Activated CD4-positive, alpha-beta T cell treated with anti-CD3 and anti-CD28 coated beads for 1 hour (primary cell): ENCODE results near the gene OMP.

Experiments used
- DNase-seq: peaks from one replicate; pipeline ENCODE4 v3.0.0-alpha.2; 2020

OMP gene

DNA sequence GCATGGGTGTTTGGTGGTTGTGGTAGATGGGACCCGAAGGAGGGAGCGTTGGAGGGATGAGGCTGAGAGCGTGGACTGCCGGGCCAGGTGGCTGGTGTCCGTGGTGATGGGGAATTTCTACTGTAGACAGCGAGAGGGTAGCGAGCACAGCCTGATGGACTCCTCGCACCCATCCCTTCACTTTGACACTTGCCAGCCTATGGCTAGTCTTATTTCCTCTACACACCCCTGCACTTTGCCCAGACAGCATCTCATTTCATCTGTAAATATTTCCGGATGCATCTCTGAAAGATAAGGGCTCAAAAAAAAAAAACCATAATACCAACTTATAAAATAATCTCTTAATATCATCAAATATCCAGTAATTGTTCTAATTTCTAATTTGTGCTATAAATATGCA is 5.8 kb downstream of the OMP start:
- no peak for DNase-seq

DNA sequence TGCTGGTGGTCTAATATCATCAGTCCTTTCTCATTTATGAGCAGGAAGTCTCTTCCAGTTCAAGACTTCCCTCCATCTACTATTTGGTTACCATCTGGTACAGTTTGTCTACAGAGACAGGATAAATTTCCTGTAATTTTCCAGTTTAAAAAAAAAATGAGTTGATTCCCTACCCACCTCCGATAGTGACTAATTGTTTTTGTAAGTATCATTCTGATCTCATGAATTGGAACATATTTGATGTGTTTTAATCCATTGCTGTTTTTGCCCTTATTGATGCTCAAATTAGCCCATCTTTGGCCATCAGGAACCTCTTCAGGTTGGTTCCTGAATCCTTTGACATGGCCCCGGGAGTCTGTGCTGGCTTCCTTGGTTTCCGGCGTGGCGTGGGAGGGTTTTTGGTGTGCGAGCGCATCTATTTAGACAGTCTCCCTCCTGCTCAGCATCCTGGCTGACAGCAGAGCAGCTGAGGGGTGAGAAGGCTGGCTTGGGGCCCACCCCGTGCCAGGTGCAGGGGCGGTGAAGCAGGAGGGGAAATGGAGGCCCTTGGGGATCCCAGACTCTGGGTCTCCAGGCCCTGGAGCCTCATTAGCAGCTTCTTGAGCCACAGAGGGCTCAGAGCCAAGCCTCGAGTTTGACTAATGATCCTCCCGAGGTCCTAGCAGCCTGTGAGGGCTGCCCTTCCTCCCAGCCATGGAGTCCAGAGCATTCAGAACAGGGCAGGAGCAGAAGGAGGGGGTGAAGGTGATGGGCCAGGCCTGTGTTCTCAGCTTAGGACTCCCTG is 6.8 kb downstream of the OMP start:
- no peak for DNase-seq

DNA sequence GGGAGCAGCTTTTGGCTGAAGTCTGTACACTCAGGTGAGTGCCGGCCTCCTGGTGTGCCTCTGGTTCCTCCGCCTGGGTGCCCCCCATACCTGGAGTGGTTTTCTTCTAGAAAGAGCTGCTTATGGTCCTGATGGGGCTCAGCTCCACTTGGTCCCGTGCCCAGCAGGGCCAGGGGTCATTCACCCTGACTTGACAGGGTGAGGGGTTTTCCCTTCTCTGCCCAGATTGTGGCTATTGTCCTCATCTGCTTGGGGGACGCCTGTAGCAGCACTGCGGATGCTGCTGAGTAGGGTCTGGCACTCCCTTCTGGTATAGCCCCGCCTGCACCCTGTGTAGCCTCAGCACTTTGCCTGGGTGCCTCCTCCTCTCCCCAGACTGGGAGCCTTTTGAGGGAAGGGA is 8.2 kb downstream of the OMP start:
- no peak for DNase-seq

DNA sequence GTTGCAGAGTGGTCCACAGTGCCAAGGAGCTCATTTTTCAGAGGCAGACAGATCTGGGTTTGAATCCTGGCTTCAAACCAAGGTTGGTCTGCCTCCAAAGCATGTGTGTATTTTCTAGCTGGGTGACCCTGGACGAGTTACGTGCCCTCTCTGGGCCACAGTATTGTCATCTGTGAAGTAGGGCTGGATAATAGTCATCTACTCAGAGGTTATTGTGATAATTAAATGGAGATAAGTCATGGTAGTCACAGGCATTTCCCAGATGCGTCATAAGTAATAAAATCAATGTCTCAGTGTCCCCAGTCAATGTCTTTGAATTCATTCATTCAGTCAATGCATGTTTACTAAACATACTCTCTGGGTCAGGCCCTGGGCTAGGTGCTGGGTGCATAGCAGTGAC is 8.6 kb downstream of the OMP start:
- no peak for DNase-seq

DNA sequence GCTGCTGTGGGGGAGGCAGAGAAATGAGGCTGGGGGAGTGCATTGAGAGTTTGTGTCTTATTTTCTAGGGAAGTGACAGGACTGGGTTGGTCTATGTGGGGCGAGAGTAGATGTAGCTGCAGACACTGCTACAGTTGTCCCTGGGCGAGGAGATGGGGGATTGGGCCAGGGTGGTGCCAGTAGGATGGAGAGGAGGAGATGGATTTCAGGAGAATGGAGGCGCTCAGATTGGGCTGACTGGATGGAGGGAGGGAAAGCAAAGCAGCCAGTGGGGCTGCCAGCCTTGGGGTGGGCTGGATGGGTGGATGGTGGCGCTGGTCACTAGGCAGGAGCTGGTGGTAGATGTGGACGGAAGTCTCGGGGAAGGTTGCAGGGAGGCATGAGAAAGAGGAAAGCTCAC is 9.3 kb downstream of the OMP start:
- no peak for DNase-seq

DNA sequence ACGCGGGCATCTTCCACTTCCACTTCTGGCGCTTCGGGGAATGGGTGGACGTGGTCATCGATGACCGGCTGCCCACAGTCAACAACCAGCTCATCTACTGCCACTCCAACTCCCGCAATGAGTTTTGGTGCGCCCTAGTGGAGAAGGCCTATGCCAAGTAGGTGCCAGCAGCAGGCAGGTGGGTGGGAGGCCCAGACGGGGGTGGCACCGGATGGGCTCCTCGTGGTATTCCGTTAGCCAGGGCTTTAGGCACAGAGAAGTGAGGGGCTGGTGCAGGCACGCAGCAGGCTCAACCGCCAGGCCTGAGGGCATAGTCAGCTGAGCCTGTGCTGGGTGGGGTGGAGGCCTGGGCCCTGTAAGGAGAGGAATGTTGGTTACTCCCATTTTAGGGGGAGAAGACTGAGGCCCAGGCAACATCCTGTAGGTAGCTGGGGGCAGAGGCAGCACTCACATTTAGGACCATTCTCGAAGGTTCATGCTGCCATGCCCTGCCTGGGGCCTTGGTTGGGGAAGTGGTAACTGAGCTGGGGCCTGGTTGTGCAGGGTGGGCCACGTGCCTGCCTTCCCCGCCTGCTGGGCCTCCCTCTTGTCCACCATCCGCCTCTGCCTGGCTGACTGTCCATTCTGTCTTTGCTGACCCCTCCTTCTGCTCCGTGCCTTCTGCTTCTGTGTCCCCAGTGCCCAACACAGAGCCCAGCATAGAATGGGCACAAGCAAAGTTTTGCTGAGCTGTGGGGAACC is 10.2 kb downstream of the OMP start:
- DNase-seq, result no peak

DNA sequence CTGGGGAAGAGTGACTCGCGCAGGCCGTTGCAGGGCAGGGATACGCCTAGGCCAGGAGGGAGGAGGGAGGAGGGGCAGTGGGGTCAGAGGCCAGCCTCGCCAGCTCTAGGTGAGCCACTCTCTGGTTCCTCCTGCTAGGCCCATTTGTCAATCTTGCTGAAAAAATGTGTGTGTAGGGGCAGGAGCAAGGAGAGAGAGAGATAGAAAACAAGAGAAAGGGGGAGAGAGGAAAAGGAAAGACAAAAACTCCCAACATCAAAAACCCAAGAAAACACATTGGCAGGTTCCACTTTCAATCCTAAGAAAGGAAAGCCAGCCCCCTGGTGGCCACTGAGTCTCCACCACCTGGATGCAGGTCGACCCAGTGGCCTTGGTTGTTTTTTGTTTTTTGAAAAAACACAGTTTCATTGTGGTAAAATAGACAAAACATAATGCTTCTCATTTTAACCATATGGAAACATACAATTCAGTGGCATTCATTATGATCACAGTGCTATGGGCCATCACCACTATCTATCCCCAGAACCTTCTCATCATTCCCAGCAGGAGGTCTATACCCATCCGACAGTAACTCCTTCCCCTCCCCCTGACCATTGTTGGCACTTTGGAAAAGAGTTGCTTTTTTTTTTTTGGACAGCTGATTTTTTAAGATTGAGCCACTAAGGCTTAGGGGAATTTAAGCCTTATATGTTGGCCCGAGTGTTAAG is 10.9 kb downstream of the OMP start:
- DNase-seq, result no peak

DNA sequence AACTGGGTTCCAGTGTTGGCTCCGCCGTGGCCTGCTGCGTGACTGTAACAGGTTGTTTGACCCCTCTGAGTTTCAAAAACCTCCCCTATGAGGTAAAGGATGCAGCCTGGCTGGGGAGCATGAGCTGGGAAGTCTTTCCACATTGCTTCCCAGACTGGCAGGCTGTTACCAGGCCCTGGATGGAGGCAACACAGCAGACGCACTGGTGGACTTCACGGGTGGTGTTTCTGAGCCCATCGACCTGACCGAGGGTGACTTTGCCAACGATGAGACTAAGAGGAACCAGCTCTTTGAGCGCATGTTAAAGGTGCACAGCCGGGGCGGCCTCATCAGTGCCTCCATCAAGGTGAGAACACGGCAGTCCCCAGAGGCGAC is 11.4 kb downstream of the OMP start:
- no peak for DNase-seq

DNA sequence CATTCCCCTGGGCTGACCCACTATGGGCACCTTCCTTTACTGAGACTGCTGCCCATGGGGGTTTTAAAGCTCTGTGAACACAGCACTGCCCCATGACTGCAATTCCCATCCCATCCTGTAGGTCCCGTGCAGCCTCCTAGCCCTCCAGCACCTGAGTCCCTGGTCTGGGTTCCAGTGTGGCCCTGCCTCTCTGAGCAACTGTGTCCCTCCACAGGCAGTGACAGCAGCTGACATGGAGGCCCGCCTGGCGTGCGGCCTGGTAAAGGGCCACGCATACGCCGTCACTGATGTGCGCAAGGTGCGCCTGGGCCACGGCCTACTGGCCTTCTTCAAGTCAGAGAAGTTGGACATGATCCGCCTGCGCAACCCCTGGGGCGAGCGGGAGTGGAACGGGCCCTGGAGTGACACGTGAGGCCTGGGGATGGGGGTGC is 12.6 kb downstream of the OMP start:
- DNase-seq, result no peak

DNA sequence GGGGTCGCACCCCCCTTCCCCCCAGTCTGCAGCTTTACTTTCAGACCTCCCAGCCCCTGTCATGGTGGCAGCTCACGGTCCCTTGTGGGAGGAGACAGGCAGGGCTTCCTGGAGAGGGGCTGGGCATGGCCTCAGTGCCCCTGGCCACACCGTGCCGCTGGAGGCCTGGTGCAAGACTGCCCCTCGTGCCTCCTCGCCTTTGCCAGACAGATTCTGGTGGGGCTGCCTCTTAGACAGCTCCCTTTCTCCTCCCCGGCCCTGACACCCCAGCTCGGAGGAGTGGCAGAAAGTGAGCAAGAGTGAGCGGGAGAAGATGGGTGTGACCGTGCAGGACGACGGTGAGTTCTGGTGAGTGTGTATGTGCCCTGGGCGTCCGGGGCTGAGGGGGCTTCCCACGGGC is 13.3 kb downstream of the OMP start:
- no peak for DNase-seq

DNA sequence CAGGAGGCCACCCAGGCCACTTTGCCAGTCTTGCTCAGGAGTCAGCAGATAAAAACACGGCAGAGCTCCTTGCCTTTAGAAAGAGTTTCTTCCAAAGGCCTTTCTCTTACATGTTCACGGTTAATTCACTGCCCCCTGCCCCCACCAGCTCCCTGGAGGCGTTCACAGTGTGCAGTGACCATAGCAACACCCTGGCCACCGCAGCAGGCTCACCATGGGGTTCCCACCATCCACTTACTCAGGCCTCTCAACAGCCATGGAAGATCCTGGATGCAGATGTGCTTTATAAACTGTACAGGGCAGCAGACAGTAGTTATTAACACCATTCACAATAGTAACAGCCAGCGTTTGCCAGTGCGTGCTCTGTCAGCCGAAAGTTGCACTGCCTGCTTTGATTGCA is 14.9 kb downstream of the OMP start:
- DNase-seq, result no peak

DNA sequence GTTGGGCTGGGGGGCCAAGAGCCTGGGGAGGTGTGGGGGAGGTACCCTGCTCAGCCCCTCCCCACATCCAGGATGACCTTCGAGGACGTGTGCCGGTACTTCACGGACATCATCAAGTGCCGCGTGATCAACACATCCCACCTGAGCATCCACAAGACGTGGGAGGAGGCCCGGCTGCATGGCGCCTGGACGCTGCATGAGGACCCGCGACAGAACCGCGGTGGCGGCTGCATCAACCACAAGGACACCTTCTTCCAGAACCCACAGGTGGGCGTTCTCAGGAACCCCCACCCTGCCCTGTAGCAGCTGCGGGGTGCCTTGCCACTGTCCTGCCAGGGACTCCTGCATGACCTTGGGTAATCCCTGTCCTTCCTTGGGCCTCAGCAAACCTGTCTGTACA is 15.4 kb downstream of the OMP start:
- no peak for DNase-seq

DNA sequence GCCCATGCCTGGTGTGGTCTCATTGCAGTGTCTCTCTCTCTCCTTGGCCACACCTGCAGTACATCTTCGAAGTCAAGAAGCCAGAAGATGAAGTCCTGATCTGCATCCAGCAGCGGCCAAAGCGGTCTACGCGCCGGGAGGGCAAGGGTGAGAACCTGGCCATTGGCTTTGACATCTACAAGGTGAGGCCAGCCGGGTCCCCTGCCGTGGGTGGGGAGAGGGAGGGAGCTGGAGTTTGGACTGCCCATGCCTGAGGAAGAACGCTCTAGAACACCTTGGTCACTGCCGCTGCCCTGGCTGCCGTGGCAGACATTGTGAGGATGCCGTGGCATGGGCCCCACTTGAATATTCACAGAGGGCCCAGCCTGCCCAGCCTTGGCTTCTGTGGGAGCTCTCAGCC is 16.3 kb downstream of the OMP start:
- DNase-seq, result no peak

DNA sequence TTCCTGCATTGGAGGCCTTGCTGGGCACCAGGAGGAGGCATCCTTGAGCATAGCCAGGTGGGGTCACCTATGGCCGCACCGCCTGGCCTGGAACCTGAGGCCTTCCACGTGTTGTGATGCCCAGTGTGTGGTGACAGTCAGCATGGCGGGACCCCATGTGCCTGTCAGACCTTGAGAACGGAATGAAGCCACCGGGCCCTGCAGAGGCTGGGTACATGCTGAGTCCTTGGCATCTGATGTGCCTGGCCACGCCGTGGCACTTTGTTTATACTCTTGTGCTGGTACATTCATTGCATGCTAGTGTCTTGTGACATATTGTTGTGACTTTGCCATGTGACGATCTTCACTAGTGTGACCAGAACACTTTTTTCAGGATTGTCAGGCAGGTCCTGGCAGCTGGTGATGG is 16.9 kb downstream of the OMP start:
- DNase-seq, result no peak

DNA sequence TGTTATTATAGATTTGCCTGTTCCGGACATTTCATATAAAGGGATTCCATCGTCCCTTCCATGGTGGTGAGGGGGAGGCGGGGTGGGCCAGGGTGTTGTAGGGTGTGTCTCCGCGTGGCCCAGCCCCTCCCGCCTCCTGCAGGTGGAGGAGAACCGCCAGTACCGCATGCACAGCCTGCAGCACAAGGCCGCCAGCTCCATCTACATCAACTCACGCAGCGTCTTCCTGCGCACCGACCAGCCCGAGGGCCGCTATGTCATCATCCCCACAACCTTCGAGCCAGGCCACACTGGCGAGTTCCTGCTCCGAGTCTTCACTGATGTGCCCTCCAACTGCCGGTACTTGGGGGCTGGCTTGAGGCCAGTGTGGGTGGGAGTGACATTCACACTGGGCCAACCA is 17.9 kb downstream of the OMP start:
- DNase-seq, result no peak

DNA sequence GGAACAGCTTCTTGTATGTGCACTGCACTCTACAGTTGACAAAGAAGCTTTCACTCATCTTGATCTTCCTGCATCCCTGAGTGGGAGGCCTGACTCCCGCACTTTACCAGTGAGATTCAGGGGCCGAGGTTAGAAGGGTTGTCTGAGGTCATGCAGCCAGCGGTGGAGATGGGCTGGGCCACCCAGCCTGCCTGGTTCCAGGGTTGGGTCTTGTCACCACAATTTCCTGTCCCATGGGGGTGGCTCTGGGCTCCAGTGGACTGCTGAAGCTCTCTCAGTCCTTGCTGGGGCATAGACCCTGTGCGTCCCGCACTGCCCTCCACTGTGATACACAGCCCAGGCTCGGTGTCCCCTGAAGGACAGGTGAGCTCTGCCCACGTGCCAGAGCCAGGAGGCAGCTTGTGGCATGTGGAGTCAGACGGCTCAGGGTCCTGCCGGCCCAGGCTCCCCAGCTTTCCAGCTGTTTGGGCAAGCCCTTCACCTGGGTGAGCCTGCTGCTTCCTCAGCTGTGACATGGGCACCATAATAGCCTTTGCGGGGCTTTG is 18.5 kb downstream of the OMP start:
- DNase-seq, result no peak

DNA sequence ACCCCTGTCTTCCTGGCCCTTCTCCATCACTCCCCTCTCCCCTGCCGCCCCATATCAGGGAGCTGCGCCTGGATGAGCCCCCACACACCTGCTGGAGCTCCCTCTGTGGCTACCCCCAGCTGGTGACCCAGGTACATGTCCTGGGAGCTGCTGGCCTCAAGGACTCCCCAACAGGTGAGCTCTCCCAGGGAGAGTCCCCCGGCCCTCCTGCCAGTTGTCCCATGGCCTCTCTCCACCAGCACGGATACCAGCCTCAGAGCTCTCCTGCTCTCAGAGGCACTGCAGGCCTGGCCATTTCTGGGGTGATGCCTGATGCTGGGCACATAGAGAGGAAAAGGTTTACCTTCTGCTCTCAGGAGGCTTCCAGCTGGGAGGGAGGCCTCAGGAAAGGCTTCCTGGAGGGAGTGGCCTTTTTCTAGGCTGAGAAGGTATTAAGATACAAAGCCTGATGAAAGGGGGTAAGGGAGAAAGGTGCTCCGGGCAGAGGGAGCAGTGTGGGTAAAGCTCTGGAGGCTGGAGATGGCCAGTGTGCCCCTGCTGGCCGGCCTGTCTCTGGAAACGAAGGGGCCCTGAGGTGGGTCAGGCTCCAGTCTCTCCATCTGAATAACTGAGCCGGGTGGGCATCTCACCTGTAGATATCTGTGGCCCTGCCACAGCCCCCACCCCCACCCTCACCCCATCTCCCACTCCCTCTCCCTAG is 19.4 kb downstream of the OMP start:
- DNase-seq, result no peak

DNA sequence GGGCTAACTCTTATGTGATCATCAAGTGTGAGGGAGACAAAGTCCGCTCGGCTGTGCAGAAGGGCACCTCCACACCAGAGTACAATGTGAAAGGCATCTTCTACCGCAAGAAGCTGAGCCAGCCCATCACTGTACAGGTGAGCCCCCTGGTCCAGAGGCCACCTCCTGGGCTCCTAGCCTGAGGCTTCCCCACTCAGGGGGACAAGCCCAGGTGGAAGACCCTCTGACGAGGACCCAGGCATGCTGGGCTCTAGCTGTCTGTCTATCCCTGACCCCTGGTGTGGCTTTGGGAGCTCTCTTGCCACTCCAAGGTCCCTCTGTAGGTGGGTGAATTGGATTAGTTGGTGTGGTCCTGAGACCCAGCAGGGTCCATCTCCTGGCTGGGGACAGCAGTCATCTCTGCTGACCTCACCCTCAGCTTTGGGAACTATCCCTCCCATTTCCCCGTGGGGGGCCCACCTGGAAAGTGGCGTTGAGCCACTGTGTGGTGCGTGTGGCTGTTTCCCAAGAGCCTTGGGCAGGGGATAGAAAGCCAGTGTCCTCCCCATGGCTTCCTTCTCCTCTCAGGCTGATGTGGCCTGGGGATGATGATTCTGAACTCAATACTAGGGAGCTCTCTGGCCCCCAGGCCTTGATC is 20.1 kb downstream of the OMP start:
- DNase-seq, result no peak

DNA sequence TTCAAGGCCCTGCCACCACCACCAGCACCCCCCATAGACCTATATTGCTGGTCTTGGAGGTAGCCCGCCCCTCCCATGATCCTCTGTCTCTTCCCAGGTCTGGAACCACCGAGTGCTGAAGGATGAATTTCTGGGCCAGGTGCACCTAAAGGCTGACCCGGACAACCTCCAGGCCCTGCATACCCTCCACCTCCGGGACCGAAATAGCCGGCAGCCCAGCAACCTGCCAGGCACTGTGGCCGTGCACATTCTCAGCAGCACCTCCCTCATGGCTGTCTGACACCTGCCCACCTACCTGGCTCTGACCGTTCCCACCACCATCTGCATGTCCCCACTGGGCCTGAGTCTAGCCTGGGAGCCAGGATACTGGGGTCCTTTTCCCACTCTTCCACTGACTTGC is 21.0 kb downstream of the OMP start:
- DNase-seq, result no peak

DNA sequence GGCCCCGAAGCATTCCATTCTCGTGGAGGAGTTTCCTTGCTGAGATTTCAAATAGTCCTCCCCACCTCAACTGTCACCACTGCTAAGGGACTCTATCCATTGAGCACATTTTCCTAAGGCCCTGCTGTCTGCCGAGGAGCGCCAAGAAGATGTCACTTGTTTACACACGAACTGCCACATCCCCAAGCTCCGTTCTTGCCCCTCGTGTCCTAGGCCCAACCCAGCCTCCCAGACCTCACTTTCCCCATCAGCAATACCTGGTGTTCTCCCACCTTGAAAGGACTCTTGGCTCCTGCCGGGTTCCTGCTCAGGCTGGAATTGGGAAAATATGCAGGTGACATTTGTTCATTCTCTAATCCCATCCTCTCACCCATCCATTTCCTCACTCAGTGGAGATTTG is 21.4 kb downstream of the OMP start:
- no peak for DNase-seq

DNA sequence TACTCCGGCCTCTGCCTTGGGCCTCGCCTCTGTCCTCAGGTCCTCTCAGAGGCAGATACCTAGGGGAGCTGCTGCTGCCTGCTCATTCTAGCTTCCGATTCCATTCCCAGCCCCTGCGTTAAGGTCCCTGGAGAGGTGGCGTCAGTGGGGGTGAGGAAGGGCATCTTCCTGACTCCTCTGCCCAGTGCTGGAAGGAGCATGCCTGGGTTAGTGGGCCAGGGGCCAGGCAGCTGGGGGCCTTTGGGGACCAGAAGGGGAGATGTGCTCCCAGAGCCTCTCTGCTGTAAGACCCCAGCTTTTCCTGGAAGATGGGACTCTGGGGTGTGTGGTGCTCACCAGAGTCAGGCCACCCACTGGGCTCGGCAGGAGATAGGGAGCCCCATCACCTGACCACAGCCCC is 21.8 kb downstream of the OMP start:
- DNase-seq, result no peak

DNA sequence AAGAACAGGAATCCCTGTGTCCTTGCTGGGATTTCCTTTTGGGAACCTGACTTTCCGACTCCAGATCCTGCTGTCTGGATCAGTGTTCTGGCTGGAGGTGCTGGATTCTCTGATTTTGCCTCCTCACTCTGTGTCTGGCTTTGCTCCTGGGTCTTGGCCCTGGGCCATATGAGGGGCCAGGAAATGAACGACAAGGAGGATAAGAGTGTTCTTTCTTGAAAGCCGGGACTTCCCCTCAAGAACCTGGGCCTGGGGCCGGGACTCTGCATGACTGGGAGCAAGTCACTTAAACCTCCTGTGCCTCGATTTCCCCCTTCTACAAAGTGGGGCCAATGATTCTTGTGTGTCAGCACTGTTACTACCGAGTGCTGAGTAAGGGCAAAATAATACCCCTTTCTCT is 22.6 kb downstream of the OMP start:
- no peak for DNase-seq

DNA sequence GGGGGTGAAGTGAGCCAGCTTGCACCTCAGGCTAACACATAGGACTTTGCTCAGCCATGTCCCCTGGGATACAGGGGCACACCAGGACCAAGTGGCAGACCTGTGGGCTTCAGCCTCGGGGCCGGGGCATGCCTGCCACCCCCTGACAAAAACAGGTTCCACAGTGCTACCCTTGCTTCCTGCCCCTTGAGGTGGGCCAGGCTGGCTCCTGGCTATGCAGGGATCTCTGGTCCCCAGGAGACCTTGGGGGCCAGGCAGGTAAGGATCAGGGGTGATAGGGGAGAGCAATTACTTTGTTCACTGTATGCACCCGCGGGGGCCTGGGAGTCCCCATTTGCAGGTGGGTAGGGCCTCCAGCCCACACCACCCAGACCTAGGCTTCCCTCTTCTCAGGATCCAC is 23.1 kb downstream of the OMP start:
- DNase-seq, result no peak
